Activated effector memory CD4-positive, alpha-beta T cell treated with anti-CD3 and anti-CD28 coated beads, Interleukin-2, amount 50 U/mL, for 16 hours (primary cell): ENCODE results near the gene TSPAN4.

Experiments
- DNase-seq: peaks from one replicate; pipeline ENCODE4 v3.0.0-alpha.2; 2020

The TSPAN4 gene

DNA sequence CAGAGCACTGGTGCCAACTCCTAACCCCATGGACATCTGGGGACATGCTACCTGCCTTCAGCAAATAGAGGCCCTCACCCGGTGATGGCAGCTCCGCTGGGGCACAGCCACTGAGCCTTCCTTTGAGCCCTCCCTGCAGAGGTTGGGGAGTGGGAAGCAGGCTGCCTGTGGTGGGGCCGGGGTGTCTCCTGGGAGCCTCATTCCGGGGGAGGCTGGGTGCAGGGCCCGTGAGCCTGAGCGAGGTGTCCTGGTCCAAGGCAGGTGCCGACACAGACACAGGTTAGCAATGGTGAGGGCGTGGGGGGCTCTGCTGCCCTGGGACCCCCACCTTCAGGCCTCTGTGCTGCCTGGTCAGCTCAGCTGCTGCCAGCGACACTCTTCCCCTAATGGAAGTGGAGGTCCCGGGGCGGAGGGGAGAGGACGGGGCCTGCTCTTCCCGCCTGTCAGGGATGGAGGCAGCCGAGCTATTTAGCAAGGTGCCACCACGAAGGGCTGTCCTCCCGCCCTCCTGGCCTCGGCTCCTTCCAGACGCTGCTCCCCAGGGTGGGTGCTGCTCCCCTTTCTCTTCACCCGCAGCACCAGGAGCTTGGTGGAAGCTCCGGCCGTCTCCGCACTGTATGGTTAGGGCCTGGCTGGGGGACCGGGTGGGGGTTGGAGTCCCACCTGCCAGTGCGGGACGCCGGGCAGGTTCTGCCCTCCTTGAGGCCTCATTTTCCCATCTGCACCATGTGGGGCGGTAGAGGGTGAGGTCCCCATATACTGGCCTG lies 11.2 kb downstream of the TSPAN4 start:
- no peak for DNase-seq

DNA sequence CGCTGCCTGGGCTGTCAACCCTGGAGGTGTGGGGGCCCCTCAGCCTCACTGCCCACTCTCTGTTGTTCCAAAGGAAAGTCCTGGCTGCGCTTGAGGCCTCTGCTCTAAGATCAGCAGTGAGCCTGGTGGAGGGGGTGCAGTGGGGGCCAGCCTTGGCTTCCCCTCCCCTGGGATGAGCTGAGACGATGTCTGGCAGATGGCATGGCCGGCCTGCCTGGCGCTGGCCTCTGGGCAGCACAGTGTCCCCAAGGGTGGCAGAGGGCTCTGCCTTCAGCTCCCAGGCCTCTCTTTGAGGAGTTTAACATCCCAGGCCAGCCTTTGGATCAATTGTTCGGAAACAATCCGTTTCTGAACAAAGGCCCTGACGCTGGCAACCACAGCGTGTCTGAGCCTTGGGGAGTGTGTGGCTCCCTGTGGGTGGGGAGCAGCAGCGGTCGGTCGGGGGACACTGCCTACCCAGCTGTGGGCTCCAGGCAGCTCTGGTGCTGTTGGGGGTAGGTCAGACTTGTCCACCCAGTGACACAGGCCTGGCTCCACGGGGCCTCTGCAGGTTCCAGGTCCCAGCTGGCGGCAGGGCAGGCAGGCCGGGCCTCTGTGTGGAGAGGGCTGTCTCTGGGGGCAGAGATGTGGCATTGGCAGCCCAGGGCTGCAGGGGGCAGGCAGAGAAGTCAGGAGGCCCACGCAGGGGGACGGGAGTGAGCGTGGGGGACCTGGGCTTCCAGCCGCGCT lies 12.1 kb downstream of the TSPAN4 start:
- DNase-seq = no peak

DNA sequence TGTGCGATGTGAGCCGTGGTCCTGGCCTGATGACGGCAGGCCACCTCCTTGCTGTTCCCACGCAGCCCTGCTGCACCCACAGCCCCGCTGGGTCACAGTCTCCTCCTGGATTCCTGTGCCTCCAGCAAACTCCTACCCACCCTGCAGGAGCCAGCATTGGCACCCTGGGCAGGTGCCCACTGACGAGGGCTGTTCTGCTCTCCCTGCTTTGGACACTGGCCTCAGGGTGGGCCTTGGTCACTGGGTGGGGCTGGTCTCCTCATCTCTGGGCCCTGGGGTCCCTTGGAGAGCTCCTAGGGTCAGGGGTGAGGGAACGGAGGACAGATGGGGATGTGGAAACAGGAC lies 12.7 kb downstream of the TSPAN4 start:
- no peak for DNase-seq

DNA sequence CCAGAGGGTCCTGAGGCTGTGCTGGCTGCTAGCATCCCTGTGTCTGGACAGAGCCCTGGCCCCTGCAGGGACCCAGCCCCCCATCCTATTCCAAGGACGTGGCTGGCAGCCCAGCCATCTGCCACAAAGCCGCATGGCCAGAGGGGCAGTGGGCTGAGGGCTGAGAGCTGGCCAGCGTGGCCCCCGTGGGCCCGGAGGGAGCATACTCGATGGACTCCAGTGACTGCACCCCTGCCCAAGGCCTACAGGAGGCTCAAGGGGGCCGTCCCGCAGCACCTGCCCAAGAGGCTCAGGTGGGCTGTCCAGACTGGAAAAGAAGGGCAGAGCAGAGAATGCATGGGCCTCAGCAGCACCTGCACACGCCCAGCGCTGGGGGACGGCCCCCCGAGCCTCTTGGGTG lies 13.1 kb downstream of the TSPAN4 start:
- no peak for DNase-seq

DNA sequence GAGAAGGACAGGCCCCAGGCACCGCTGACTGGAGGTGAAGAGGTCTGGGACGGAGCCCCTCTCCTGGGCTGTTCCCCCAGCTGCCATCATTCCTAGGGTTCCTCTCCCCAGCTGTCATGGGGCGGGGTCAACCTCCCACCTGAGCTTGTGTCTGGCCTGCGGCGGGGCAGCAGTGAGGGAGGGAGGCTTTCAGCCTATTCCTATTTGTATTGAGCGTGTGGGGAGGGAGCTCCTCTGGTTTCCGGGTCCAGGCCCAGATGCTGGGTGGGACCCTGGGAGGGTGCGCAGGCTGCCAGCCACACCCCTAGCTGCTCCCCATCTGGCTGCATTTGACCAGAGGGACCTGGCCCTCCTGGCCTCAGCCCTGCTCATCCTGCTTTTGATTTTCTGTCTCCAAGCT lies 13.7 kb downstream of the TSPAN4 start:
- DNase-seq = no peak

DNA sequence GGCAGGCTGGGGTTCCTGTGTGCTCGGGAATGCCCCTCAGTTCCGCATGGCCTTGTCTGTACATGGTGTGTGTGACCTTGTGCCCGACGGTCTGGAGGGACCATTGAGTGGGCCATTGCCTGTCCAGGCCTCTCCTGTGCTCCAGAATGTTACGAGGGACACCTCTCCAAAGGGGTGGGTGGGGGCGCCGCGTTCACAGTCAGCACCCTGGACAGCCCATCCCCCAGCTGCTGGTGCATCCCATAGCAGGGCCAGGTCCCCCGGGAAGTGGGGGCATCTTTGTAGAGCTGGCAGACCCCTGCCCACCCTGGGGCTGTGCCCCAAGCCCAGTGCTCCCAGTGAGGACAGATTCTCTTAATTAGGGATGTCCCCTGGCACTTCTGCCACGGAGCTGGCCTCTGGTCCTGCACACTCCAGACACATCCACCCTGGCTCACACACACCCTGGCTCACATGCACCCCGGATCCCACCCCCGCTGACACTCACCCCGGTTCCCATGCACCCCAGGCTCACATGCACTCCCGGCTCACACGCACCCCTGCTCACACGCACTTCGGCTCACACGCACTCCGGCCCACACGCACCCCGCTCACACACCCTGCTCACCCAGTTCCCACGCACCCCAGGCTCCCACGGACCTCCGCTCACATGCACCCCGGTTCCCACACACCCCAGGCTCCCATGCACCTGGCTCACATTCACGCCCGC lies 15.6 kb downstream of the TSPAN4 start:
- DNase-seq = no peak

DNA sequence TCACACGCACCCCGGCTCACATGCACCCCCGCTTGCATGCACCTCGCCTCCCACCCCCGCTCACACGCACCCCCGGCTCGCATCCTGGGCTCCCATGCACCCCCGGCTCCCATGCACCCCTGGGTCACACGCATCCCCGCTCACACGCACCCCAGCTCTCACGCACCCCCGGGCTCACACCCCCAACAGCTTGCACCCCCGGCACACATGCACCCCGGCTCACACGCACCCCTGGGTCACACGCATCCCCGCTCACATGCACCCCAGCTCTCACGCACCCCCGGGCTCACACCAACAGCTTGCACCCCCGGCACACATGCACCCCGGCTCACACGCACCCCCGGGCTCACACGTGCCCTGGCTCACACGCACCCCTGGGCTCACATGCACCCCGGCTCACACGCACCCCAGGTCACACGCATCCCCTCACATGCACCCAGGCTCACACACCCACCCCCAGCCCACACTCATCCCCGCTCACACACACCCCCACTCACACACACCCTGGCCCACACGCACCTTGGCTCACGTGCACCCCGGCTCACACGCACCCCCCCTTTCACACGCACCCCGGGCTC lies 16.2 kb downstream of the TSPAN4 start:
- DNase-seq = no peak

DNA sequence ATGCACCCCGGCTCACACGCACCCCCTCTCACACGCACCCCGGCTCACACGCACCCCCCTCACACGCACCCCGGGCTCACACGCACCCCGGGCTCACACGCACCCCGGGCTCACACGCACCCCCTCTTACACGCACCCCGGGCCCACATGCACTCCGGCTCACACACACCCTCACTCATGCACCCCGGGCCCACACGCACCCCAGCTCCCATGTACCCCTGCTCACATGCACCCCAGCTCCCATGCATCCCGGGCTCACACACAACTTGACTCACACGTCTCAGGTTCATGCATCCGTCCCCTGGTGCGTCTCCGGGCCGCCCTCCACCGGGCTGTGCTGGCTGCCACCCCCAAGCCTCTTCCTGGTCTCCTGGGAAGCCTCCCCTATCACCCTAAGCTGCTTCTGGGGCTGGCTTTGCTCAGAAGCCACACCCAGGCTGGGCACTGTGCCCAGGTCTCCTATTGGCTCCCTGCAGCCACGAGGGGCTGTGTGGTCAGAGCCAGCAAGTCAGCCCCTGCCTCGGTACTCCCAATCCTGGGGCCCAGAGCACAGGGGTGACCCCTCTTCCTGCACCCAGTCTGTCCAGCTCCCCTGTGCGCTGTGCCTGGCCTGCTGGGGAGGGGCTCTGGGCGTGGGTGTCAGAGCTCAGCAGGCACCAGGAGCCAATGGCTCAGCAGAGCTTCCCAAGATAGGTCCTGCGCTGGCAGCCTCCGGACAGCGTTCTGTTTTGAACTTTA lies 16.9 kb downstream of the TSPAN4 start:
- no peak for DNase-seq

DNA sequence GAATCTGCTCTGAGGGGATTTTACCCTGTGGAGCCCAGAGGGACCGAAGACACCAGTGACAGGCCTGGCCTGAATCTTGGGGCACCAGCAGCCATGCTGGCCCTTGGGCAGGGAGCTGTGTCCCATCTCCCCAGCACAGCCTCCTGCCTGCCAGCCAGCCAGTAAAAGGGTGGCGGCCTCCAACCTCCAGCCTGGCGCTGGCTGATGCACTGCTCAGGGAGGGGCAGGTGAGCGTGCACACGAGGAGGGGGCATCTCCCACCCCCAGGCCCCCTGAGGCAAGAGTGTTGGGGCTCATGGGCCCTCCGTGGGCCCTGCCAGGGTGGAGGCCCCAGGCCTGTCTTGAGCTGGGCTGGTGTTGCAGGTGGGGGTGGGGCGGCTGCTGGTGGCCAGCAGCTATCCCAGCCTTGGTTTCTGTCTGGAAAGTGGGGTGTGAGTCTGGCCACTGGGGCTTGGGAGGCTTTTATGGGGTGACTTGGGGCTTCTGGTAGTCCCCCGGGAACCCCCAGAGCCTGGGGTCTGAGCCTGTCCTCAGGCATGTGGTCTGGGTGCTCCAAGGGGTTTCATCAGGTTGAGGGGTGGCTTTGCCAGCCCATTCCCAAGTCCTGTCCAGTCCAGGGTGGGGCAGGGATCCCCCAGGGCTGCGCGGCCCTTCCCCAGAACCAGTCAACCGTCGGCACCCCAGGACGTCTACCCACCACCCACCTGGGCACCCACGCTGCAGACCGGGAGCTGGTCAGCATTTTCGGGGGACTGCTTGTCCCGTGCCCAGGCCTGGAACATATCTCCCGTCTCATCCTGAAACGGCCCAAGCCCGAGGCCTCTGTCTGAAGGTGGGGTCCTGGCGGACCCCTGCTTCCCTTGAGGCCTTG lies 17.8 kb downstream of the TSPAN4 start:
- no peak for DNase-seq

DNA sequence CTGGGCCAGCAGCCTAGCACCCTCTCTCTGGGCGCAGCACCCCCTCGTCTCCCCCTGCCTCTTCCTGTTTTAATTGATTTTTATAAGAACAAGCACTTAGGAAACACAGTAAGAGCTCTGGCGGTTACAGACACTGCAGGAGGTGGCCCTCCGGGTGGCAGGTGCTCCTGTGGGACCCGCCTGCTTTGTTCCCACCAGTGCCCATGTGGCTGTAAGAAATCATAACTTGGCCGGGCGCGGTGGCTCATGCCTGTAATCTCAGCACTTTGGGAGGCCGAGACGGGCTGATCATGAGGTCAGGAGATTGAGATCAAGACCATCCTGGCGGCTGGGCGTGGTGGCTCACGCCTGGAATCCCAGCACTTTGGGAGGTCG lies 18.4 kb downstream of the TSPAN4 start:
- no peak for DNase-seq

DNA sequence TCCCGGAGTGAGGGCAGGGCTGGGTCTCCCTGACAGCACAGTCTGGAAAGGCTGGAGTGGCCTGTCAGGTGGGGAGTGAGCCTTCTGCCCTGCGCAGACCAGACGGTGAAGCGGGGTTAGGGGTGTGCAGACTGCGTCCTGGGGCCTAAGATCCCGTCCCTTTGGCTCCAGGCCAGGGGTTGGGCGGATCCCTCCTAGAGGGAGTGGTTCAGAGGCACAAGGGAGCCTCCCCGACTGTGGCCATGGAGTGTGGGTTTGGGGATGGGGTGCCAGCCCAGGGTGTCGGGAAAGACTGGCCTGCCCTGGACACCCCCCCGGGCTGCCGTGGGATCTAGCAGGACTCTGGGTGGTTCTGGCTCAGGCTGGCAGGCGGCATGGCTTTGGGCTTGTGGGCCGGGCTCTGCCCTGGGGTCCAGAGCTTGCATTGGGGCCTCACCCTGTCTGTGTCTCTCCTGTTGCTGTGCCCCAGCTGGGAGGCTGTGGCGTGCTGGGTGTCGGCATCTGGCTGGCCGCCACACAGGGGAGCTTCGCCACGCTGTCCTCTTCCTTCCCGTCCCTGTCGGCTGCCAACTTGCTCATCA lies 19.5 kb downstream of the TSPAN4 start:
- no peak for DNase-seq

DNA sequence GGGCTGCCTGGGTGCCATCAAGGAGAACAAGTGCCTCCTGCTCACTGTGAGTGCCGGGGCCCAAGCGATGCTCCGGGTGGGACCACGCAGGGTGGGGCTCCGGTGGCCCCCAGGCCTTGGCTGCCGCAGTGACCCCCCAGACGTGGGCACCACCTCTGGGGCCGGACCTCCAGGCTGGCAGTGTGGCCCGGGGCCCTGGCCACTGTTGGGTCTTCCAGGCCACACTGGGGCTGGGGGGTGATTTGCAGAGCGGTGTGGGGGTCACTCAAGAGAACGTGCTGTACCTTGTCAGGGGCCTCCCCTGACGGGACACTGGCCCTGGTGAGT lies 20.0 kb downstream of the TSPAN4 start:
- DNase-seq = no peak

DNA sequence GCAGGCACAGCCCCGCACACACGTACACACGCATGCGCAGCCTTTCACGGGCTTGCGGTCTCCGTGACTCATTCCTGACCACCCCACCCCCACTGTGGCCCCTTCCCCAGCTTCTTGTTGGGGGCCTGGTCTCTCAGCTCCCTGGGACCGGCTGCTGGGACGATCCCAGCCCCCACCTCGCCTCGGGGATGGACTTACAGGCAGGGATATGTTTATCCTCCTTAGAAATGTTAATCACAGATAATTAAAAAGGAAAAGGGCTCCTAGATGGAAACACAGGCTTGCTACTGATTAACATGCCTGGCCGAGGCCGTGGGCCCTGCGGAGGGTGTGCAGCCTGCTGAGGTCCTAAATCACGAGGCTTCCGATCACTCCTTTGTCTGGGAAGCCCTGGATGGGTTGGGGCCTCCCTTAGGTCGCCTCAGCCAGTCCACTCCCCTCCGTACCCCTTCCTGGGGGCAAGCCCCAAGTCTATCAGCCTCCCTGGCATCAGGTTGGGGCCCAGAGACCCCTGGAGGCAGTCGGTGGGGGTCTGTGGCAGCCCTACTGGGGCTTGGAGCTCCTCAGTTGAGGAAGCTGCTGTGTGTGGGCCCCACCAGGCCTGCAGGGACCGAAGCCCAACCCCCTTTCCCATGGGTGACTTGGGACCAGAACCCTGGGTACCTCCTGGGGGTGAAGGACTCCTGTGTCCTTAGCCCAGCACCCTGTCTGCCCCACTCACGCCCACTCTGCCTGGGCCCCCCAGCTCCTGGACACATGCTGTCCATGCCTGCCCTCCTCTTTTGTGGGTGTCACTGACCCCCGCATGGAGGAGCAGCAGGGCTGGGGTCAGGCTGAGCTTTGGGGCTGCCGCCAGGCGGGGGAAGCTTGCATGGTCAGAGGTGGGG lies 20.6 kb downstream of the TSPAN4 start:
- no peak for DNase-seq

DNA sequence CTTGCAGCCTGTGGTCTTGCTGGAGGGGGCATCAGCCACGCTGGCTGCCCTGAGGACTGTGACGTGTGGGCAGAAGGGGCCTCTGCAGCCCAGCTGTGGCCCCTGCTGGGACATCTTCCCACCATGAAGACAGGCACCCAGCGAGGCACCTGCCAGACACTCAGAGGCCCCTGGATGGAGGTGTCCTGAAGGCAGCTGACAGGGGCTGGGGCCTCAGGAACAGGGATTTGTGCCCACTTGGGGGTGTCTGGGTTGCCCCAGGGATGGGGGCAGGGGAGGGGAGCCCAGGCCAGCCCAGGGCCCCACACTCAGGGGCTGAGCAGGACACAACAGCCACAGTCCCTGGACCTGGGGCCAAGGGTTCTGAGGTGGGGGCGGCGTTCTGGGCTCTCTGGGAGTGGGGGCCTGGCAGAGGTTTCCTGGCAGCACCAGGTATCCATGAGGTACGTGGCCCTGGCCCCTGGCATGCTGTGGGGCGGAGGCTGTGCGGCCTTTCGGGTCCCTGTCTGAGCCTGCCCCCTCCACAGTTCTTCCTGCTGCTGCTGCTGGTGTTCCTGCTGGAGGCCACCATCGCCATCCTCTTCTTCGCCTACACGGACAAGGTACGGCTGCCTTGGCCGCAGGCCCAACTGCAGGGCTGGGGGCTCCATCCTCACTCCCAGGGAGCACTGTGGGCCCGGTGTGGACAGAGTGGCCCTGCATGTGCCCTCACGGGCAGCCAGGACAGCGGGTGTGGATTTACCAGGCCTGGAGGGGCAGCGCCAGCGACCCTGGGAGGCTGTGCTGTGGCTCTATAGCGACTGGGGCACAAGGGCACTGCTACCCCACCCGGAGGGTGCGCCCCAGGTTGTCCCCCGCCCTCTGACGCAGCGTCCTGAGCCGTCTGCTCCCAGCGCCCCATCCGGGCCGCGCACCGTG lies 21.5 kb downstream of the TSPAN4 start:
- DNase-seq = no peak

DNA sequence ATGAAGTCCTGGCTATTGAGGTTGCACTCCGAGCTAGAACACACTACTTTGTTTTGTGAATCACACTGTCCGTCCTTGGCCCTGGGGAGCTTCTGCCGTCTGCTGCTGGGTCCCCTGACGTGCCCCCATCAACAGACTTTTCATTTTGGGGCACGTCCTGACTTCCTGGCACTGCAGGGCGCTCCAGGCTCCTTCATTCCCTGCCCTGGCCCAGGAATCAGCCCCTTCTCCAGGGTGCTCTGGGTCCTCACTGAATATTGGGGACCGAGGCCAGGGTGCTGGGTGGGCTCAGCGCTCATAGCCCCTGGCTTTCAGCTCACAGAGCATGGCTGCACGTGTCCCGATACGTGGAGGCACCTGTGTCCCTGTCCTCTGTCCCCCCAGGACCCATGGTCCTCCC lies 22.2 kb downstream of the TSPAN4 start:
- DNase-seq = no peak

DNA sequence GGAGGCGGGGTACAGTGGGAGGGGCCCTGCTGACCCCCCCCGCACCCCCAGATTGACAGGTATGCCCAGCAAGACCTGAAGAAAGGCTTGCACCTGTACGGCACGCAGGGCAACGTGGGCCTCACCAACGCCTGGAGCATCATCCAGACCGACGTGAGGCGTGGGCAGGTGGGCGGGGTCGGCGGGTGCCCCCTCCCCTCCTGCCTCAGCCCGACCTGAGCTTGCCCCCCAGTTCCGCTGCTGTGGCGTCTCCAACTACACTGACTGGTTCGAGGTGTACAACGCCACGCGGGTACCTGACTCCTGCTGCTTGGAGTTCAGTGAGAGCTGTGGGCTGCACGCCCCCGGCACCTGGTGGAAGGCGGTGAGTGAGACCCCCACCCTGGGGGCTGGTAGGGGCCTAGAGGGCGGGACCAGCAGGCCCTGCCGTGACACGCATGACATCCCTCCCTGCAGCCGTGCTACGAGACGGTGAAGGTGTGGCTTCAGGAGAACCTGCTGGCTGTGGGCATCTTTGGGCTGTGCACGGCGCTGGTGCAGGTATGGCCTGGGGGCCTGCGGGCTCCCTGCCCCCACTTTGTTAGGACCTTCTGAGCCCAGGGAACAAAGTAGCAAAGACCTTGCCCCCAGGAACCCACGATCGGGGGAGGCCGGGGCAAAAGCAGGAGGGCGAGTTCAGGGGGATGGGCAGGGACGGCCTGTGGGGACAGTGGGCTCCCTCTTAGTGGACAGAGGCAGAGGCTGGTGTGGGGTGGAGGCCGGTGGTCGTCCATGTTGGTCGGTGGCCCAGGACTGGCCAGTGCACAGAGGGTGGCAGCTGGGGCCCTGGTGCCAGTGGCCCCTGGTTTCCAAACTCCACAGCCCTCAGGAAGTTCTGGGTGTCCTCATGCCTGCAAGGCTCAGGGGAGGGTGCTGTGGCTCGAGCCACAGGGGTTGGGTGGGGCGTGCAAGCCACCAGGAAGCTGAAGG lies 23.1 kb downstream of the TSPAN4 start:
- DNase-seq = no peak

DNA sequence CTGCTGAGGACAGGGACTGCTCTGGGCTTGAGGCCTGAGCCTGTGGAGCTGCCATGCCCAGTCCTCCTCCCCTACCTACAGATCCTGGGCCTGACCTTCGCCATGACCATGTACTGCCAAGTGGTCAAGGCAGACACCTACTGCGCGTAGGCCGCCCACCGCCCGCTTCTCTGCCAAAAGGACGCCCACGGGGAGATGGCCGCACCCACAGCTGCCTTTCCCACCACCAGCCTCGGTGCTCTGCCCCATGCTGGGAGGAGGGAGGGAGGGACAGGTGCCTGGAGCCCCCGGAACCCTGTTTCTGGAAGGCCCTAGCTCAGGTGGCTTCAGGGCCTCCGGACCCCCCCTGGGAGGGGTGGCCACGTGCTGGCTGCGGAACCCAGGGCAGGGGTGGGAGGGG lies 23.8 kb downstream of the TSPAN4 start:
- no peak for DNase-seq

DNA sequence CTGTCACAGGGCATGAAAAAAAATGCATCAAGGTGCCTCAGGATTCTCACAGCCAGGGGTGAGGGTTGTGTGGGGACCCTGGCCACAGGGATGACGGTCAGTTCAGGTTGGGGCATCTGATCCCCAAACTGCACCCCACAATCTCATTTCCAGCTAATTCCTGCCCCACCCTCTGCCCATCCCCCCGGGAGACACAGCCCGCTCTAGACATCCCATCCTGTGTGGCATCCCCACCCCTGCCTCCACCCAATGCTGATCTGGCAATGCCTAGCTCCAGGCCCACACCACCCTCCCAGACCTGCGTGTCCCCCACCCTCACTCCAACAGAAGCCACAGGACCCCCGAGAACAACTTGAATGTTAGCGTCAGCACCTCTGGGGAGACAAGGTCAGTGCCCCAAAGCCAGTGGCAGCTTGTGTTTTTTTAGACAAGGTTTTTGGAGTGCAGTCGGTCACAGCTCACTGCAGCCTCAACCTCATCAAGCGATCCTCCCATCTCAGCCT lies 25.3 kb downstream of the TSPAN4 start:
- no peak for DNase-seq
